DOHH2 (cell line): ENCODE data around the gene MVK.

ENCODE experiments used
- CTCF ChIP-seq: fragments of 200-600 bp; sonication (generic); IDR thresholded peaks from one replicate; pipeline ENCODE4 v1.5.1; 2014; ENCODE audit warnings: antibody characterized with exemption, mild to moderate bottlenecking, low read depth, low read length; ENCODE audit not compliant: poor library complexity, severe bottlenecking
- EZH2phosphoT487 ChIP-seq: fragments of 200-600 bp; sonication (generic); IDR thresholded peaks from 2 replicates; pipeline ENCODE4 v1.6.1; 2017; ENCODE audit warnings: borderline replicate concordance, mild to moderate bottlenecking, antibody characterized with exemption, low read length, moderate library complexity, mixed read lengths

- no peak for TF ChIP-seq CTCF
- no peak for TF ChIP-seq EZH2phosphoT487
These were observed 62.1 kb downstream of the MVK start for GRCh38 chr12:109635717-109636116.
